Stimulated activated effector memory CD8-positive, alpha-beta T cell treated with anti-CD3 and anti-CD28 coated beads, Interleukin-12 subunit alpha, Interleukin-12 subunit beta, amount 100 ng/mL, for 72 hours (primary cell): ENCODE results near the gene FBN2.
"Not testable (repeated sequence)": the region's sequence is repeated elsewhere in the genome, so short reads cannot be mapped to it uniquely, and the experiment has no call there.

Experiments
- ATAC-seq: fragments of 150-1000 bp; cut with Tn5 transposase; 2 replicates; pipeline ENCODE4 v1.10.0; 2021
- DNase-seq, 2 donors: peaks; one replicate each; pipeline ENCODE4 v3.0.0; 2021 to 2022; ENCODE audit warnings: low spot score in 2 of 2
- H3K27ac Mint-ChIP-seq: one replicate; pipeline ENCODE4 v1.8.0; 2022; ENCODE audit warnings: mild to moderate bottlenecking, mixed read lengths
- H3K36me3 Mint-ChIP-seq: one replicate; pipeline ENCODE4 v1.8.0; 2022; ENCODE audit warnings: mild to moderate bottlenecking, mixed read lengths
- H3K4me1 Mint-ChIP-seq: one replicate; pipeline ENCODE4 v1.8.0; 2022; ENCODE audit warnings: mixed read lengths
- H3K4me3 Mint-ChIP-seq: one replicate; pipeline ENCODE4 v1.8.0; 2022; ENCODE audit warnings: mild to moderate bottlenecking, mixed read lengths
- H3K9me3 Mint-ChIP-seq: one replicate; pipeline ENCODE4 v1.8.0; 2022; ENCODE audit warnings: mixed read lengths

FBN2 gene

GRCh38 chr5:128349044-128349858 lies 188.8 kb downstream of the FBN2 start:
- H3K4me1 Mint-ChIP-seq = no peaks in the 10 kb centered on the region
- no peaks in the 10 kb centered on the region for H3K36me3 Mint-ChIP-seq
- no peak overlapping the region for H3K27ac Mint-ChIP-seq
- H3K4me3 Mint-ChIP-seq = no peak overlapping the region
- no peak for DNase-seq
- no peaks in the 10 kb centered on the region for H3K9me3 Mint-ChIP-seq
- ATAC-seq = no peak

GRCh38 chr5:128346038-128346437 lies 192.0 kb downstream of the FBN2 start:
- H3K36me3 Mint-ChIP-seq = no peaks in the 10 kb centered on the region

GRCh38 chr5:128345247-128345646 lies 192.8 kb downstream of the FBN2 start:
- Mint-ChIP-seq H3K36me3 (no peaks in the 10 kb centered on the region), H3K4me3 (no peak overlapping the region), H3K27ac (no peak overlapping the region), H3K9me3 (peaks cover 13% of the 10 kb centered on the region), H3K4me1 (no peaks in the 10 kb centered on the region)
- ATAC-seq = no peak
- no peak for DNase-seq

More at GRCh38 chr5:128346038-128346437, 192.0 kb downstream of the FBN2 start:
- ATAC-seq (no peak), DNase-seq (no peak)
- Mint-ChIP-seq H3K4me1 (no peaks in the 10 kb centered on the region), H3K9me3 (peaks cover 13% of the 10 kb centered on the region), H3K4me3 (no peak overlapping the region), H3K27ac (no peak overlapping the region)

GRCh38 chr5:128343168-128343567 lies 194.9 kb downstream of the FBN2 start:
- DNase-seq = no peak
- Mint-ChIP-seq H3K4me1 (no peaks in the 10 kb centered on the region), H3K9me3 (peaks cover 13% of the 10 kb centered on the region), H3K4me3 (no peak overlapping the region), H3K36me3 (no peaks in the 10 kb centered on the region), H3K27ac (no peak overlapping the region)
- no peak for ATAC-seq

GRCh38 chr5:128341056-128341455 lies 197.0 kb downstream of the FBN2 start:
- no peak overlapping the region for H3K4me3 Mint-ChIP-seq
- H3K9me3 Mint-ChIP-seq = peaks cover 13% of the 10 kb centered on the region
- no peak overlapping the region for H3K27ac Mint-ChIP-seq
- no peak for DNase-seq
- H3K4me1 Mint-ChIP-seq = no peaks in the 10 kb centered on the region
- no peak for ATAC-seq
- no peaks in the 10 kb centered on the region for H3K36me3 Mint-ChIP-seq

- H3K4me3 Mint-ChIP-seq = no peak overlapping the region
- DNase-seq (no peak), ATAC-seq (no peak)
- no peaks in the 10 kb centered on the region for H3K36me3 Mint-ChIP-seq
- H3K4me1 Mint-ChIP-seq = no peaks in the 10 kb centered on the region
- no peak overlapping the region for H3K27ac Mint-ChIP-seq
- peaks cover 13% of the 10 kb centered on the region for H3K9me3 Mint-ChIP-seq
Measured at GRCh38 chr5:128340648-128341047, 197.4 kb downstream of the FBN2 start.

- DNase-seq = no peak
- H3K4me1 Mint-ChIP-seq = no peaks in the 10 kb centered on the region
- H3K9me3 Mint-ChIP-seq = peaks cover 13% of the 10 kb centered on the region
- no peak overlapping the region for H3K4me3 Mint-ChIP-seq
- H3K36me3 Mint-ChIP-seq = no peaks in the 10 kb centered on the region
- peak; percentile 39 for ATAC-seq
- no peak overlapping the region for H3K27ac Mint-ChIP-seq
Measured at GRCh38 chr5:128339585-128339984, 198.5 kb downstream of the FBN2 start.

GRCh38 chr5:128338649-128339048 lies 199.4 kb downstream of the FBN2 start:
- ATAC-seq (no peak), DNase-seq (no peak)
- H3K4me1 Mint-ChIP-seq = no peaks in the 10 kb centered on the region

GRCh38 chr5:128335339-128335738 lies 202.7 kb downstream of the FBN2 start:
- no peak overlapping the region for H3K4me3 Mint-ChIP-seq
- no peaks in the 10 kb centered on the region for H3K4me1 Mint-ChIP-seq
- peaks cover 2% of the 10 kb centered on the region for H3K9me3 Mint-ChIP-seq
- DNase-seq (no peak), ATAC-seq (no peak)
- no peak overlapping the region for H3K27ac Mint-ChIP-seq
- no peaks in the 10 kb centered on the region for H3K36me3 Mint-ChIP-seq

More at GRCh38 chr5:128338649-128339048, 199.4 kb downstream of the FBN2 start:
- peaks cover 13% of the 10 kb centered on the region for H3K9me3 Mint-ChIP-seq
- no peak overlapping the region for H3K4me3 Mint-ChIP-seq
- H3K36me3 Mint-ChIP-seq = no peaks in the 10 kb centered on the region
- H3K27ac Mint-ChIP-seq = no peak overlapping the region

GRCh38 chr5:128334010-128334716 lies 203.9 kb downstream of the FBN2 start:
- no peak for DNase-seq
- H3K4me3 Mint-ChIP-seq = no peak overlapping the region
- peaks cover 2% of the 10 kb centered on the region for H3K9me3 Mint-ChIP-seq
- H3K36me3 Mint-ChIP-seq = no peaks in the 10 kb centered on the region
- no peak overlapping the region for H3K27ac Mint-ChIP-seq
- no peaks in the 10 kb centered on the region for H3K4me1 Mint-ChIP-seq
- peak; percentile 54 for ATAC-seq

GRCh38 chr5:128331261-128331660 lies 206.8 kb downstream of the FBN2 start:
- no peak overlapping the region for H3K27ac Mint-ChIP-seq
- no peaks in the 10 kb centered on the region for H3K4me1 Mint-ChIP-seq
- no peak for ATAC-seq
- H3K4me3 Mint-ChIP-seq = no peak overlapping the region
- H3K9me3 Mint-ChIP-seq = peaks cover 2% of the 10 kb centered on the region
- DNase-seq = no peak
- no peaks in the 10 kb centered on the region for H3K36me3 Mint-ChIP-seq

- DNase-seq (no peak), ATAC-seq (no peak)
- H3K4me1 Mint-ChIP-seq = no peaks in the 10 kb centered on the region
- H3K4me3 Mint-ChIP-seq = no peak overlapping the region
- H3K27ac Mint-ChIP-seq = no peak overlapping the region
- H3K36me3 Mint-ChIP-seq = no peaks in the 10 kb centered on the region
- peaks cover 2% of the 10 kb centered on the region for H3K9me3 Mint-ChIP-seq
Measured at GRCh38 chr5:128329386-128329939, 208.6 kb downstream of the FBN2 start.

GRCh38 chr5:128328446-128328845 lies 209.6 kb downstream of the FBN2 start:
- no peak overlapping the region for H3K4me3 Mint-ChIP-seq
- H3K27ac Mint-ChIP-seq = no peak overlapping the region
- ATAC-seq (no peak), DNase-seq (no peak)
- no peaks in the 10 kb centered on the region for H3K36me3 Mint-ChIP-seq
- peaks cover 2% of the 10 kb centered on the region for H3K9me3 Mint-ChIP-seq
- no peaks in the 10 kb centered on the region for H3K4me1 Mint-ChIP-seq

GRCh38 chr5:128328007-128328406 lies 210.0 kb downstream of the FBN2 start:
- no peak for DNase-seq
- no peak overlapping the region for H3K4me3 Mint-ChIP-seq
- H3K4me1 Mint-ChIP-seq = no peaks in the 10 kb centered on the region

GRCh38 chr5:128321418-128321817 lies 216.6 kb downstream of the FBN2 start:
- not testable (repeated sequence) for H3K27ac Mint-ChIP-seq, H3K9me3 Mint-ChIP-seq, H3K4me1 Mint-ChIP-seq, ATAC-seq, H3K36me3 Mint-ChIP-seq, DNase-seq, H3K4me3 Mint-ChIP-seq

More at GRCh38 chr5:128328007-128328406, 210.0 kb downstream of the FBN2 start:
- ATAC-seq = no peak
- Mint-ChIP-seq H3K27ac (no peak overlapping the region), H3K36me3 (no peaks in the 10 kb centered on the region), H3K9me3 (peaks cover 2% of the 10 kb centered on the region)

- Mint-ChIP-seq H3K27ac (no peak overlapping the region), H3K9me3 (peaks cover 6% of the 10 kb centered on the region), H3K4me3 (no peak overlapping the region), H3K36me3 (no peaks in the 10 kb centered on the region), H3K4me1 (no peaks in the 10 kb centered on the region)
- no peak for ATAC-seq
- DNase-seq = no peak
Measured at GRCh38 chr5:128318691-128319090, 219.4 kb downstream of the FBN2 start.
